HG02870 (cell line): ENCODE results near the gene CS.
"Not testable (repeated sequence)": the region's sequence is repeated elsewhere in the genome, so short reads cannot be mapped to it uniquely, and the experiment has no call there.

Experiments
- ATAC-seq: cut with Tn5 transposase; IDR thresholded peaks from one replicate; pipeline ENCODE4 v1.9.1; 2021; ENCODE audit warnings: mild to moderate bottlenecking, moderate library complexity; ENCODE audit not compliant: unreplicated experiment

The CS gene

DNA sequence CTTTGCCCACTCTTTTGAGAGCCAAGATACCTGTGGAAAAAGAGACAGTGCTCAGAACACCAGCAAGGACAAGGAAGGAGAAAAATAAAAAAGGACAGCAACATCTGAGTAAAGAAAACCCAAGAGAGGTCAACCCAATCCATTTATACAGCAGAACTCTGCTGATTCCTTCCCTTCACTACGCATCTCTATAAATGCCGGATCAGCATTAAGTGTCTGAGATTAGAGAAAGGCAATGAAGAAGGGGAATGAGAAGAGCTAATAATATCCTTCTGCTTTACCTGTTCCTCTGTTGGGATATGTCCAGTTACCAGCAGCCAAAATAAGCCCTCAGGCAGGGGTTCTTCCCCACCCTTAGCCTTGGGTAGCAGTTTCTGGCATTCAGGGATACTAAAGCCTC, 17.6 kb downstream of the CS start:
- no peak for ATAC-seq

- ATAC-seq, result no peak
Observed at GRCh38 chr12:56282030-56282429, 18.1 kb downstream of the CS start.

DNA sequence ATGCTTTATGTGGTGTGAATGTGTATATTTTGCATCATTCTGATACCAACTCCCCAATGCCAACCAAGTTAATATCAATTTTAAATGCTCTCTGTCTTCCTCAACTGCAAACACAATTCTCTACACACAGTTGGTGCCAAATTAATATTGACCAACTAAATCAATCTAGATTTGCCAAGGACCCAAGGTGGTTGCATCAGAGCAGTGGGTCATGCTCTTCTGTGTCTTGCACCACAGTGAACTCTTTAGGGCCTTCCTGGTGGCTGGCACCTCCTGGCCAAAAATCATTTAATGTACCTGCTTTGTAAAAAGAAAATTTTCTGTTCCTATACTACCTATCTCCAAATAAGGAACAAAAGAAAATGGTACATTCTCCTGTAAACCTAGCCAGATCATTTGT, 19.3 kb downstream of the CS start:
- no peak for ATAC-seq

DNA sequence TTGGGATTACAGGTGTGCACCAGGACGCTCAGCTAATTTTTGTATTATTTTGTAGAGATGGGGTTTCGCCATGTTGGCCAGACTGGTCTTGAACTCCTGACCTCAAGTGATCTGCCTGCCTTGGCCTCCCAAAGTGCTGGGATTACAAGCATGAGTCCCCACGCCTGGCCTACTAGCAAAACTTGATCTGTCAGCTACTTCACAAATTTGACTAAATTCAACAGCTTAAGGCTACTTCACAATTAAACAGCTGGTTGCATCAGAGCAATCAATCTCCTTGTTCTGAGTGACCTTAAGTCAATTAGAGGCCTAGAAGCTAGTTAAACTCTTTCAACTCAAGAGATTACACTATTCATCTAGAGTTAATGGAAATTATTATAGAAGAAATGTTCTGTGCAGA, 21.2 kb downstream of the CS start:
- ATAC-seq, result no peak

GRCh38 chr12:56274299-56274698, 25.8 kb downstream of the CS start:
- no peak for ATAC-seq

GRCh38 chr12:56272468-56272867, 27.7 kb downstream of the CS start:
- not testable (repeated sequence) for ATAC-seq

DNA sequence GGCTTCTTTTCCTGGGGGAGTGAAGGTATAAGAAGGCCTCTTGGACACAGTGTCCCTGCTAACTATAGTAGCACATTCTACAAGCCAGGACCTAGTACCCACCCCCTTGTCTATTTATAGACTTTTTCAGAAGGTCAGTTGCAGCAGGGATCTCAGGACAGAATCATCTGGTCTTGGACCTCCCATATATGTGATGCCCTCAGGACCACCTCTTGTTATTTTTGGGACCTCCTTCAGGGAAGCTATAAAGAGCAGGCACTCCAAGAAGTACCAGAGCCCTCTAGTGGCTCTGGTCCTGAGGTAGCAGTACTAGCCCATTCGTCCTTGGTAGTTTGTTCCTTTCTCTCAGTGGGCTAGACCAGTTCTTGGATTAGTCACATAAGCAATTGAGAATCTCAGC, 29.1 kb downstream of the CS start:
- no peak for ATAC-seq

DNA sequence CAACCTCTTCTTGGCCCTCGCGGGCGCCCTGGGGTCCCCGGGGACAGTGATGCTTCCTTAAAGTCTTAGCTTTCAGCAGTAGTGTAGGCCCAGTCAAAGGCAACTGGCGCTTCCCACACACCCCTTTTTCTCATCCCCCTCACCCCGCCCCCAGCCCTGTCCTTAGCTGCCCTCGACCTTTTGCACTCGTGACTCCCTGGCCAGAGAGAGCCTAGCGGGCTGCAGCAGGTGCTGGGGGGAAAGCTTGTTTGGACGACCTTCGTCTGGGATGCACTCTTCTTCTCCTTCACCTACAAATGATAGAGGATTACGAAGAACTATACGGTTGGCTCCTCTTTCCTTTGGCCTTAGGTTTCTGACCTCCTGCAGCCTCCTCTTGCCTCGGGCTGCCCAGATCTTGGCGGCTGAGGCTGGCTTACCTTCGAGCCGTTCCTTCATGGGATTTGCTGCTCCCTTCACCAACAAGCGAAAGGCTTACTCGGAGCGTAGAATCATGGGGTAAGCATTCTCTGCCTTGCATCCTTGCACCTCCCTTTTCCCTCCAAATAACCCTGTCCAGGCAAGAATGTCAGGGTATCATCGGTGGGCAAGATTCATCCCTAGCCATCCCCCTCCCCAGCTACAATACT, 32.6 kb downstream of the CS start:
- ATAC-seq, result no peak

DNA sequence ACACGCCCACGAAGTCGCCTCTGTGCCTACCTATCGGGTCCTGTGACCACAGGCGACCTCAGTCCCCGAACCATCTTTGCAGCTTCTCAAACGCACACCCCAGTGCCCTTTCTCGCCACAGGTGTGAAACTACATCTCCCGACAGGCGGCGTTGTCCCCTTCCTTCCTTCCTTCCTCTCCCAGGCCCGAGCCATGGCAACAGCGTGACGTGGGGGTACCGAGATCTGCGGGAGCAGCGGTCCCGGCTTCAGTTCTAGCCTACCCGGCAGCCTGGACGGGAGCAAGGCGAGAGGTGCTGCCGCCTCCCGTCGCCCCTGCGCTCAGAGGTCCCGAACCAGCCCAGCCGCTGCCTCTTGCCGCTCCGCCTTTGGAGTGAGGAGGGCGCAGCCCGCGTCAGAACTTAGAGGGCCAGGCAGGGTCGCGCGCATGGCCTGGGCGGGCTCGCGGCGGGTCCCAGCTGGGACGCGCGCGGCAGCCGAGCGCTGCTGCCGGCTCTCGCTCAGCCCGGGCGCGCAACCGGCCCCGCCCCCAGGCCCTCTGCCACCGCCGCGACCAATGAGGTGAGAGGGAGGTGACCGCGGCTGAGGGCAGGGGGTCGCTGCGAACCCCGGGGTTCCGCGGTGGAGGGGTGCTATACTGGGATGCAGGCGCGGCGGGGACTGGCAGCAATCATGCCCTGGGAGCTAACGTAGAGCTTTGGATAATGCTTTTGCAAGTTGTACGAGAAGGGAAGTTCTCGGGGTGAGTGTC, 33.3 kb downstream of the CS start, which contains the start of gene COQ10A:
TSS of gene COQ10A (plus strand) at position 250 of the 750 bp plus-strand sequence. CDS start at position 427, 177 bp downstream.
- peak; percentile 77 for ATAC-seq

DNA sequence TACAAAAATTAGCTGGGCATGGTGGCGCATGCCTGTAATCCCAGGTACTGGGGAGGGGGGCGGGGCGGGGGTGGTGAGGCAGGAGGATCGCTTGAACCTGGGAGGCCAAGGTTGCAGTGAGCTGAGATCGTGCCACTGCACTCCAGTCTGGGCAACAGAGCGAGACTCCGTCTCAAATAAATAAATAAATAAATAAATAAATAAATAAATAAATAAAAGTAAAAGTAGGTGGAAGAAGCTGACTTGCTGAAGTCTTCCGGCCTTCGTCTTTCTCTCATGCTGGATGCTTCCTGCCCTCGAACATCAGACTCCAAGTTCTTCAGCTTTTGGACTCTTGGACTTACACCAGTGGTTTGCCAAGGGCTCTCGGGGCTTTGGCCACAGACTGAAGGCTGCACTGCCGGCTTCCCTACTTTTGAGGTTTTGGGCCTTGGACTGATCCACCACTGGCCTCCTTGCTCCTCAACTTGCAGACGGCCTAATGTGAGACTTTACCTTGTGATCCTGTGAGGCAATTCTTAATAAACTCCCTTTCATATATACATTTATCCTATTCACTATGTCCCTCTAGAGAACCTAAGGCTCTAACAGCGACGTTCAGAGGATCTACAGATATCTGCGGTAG, 34.0 kb downstream of the CS start:
- ATAC-seq, result not testable (repeated sequence)

GRCh38 chr12:56262955-56263354, 37.2 kb downstream of the CS start:
- not testable (repeated sequence) for ATAC-seq

DNA sequence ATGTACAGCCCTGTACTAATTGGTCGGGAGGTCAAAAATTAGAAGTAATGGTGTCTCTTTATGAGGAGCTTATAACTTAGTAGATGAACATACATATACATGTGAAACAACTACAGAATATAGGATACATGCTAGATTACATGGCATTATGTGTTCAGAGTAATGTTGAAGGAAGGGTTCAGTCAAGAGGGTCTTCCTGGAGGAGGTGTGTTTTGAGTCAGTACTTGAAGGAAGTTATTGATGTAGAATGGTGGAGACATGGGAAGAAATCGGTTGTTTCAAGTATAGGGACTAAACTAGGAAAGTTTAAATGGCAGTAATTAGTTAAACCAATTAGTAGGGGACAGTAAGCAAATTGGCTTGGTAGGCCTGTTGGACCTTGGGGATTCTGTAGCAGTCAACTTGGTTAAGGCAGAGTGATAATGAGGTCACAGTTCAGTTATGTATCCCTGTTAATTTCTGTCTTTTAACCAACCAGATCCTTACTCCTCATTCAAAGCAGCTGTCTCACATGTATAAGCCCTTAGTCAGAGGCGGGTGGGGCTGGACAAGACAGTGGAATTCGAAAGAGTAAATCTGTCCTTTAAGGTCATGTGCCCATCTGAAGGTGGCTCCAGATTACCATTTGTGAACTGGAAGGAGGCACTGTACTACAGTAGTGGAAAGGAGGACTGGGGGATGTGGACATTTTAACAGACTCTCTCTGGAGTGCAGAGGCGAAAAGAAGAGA, 38.5 kb downstream of the CS start:
- ATAC-seq, result no peak

GRCh38 chr12:56260921-56261320, 39.2 kb downstream of the CS start:
- no peak for ATAC-seq

GRCh38 chr12:56260380-56260779, 39.8 kb downstream of the CS start:
- ATAC-seq, result no peak

GRCh38 chr12:56258820-56259183, 41.3 kb downstream of the CS start:
- ATAC-seq, result no peak

DNA sequence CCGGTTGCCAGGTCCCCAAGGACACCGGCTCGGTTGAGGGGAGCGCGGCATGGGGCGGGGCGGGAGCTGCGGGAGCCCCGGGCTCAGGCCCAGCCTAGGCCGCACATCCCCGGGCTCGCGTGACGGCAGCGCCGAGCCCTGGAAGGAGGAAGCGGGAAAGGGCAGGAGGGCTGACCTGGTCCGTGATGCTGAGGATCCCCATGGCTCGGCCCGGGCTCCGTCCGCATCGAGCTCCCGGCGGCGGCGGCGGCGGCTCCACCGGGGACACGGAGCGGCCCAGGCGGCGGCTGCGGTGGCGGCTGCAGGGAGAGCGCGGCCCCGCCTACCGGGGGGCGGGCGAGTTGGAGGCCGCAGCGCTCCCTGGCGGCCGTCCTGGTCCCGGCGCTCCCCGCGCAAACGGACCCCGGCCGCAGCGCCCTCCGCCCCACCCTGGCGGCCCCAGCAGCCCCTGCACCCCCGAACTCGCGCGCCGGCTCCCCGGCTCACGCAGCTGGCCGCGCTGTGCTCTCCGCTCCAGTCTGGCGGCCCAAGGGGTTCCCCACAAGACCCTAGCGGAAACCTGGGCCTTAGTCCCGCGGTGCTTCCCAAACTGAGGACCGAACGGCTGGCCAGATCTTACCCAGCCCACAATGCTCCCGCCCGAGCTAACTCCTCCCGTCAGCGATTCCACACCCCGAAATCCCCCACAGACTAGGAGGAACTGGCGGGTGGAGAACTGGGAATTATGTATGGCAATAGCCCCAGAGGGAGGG, 41.9 kb downstream of the CS start, which contains the start of gene ANKRD52:
TSS of gene ANKRD52 (minus strand) at position 317 of the 752 bp plus-strand sequence. CDS start at position 202, 115 bp downstream.
- peak; percentile 89 for ATAC-seq

GRCh38 chr12:56257491-56258067, 42.6 kb downstream of the CS start:
- ATAC-seq, result no peak

DNA sequence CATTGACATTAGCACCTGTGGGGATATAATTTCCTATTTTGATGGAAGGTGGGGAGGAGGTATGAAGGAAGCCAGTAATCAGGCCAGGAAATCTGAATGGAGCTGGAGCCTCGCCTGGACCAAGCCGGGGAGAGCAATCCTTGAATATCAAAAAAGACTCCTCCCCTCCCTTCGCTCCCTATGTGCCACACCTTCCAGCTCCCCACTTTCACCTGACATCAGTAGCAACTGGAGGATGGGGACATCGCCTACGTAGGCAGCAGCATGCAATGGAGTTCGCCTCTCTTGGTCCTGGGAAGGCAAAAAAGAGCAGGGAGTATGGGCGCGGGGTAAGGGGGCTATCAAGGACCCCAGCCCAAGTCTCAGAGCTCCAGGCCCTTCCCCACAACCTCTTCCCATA, 43.1 kb downstream of the CS start:
- ATAC-seq, result no peak

DNA sequence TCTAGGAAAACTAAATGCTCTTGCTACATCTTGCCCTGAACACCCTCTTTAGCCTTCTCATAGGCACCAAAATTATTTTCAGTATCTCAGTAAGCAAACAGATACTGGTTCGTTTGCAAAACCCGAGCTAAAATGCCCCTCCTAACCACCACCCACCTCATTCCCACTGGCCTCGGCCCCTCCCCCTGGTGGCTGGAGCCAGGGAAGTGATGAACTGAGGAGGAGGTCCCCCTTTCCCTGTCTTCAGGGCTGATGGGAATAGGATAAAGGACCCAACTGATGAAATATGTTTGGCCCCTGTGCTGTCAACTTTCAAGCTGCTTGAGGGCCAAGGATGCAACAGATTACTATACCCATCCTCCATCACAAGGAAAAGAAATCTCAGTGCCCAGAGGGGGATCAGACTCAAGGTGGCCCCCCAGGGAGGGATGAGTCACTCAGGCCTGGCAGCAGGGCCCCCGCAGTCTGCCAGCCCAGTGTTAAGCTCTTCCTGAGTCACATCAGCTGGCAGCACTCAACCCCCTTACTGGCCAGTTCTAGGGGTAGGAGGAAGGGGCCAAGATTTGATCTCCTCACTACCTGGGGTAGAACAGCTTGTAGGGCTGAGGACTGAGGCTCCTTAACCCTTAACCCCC, 43.7 kb downstream of the CS start:
- no peak for ATAC-seq

DNA sequence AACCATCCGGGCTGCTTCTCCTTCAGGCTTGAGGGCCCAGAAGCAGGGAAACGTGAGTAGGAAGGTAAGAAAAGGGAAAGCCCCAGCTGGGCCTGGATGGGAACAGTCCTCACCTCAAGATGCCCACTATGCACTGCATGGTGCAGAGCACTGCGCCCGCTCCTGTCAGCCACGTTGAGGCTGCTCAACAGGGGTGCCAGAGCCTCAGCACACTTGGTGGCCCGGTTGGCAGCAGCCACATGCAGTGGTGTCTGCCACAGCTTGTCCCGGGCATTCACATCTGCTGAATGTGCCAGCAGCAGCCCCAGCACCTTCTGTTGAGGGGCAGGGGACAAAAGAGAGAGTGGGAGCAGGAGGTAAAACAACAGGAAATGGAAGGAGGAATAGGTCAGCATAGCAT, 44.5 kb downstream of the CS start:
- no peak for ATAC-seq
